NB4 (cell line): Measurements from ENCODE around the gene SYCP3.

ENCODE experiments used
- POLR2A ChIP-seq: IDR thresholded peaks from 2 replicates; pipeline ENCODE4 v1.6.1; 2011; ENCODE audit warnings: mild to moderate bottlenecking; ENCODE audit not compliant: insufficient read length; ENCODE audit errors: extremely low read depth
- TF ChIP-seq, protein P1 (sequence below): IDR thresholded peaks from one replicate; pipeline ENCODE4 v1.5.1; 2012; ENCODE audit warnings: low read depth, low read length

DNA sequence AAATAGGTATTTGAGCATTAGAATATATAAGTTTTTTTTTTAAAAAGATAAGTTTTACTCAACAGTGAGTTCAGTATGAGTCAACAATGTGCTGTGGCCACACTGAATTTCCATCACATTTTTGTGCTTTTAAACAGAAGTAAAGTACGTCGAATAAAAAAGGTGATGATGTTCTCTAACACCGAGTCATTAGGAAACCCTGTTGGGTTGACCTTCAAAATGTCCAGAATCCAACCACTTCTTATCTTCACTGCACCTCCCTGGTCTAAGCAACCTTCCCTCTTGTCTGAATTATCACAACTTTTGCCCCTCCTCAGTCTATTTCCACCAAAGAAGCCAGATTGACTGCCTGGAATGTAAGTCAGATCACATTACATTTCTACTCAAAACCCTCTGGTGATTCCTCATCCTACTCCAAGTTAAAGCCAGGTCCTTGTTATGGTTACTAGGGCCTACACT lies 43.0 kb upstream of the SYCP3 start:
- TF ChIP-seq POLR2A, result no peak
- TF ChIP-seq, protein P1, sequence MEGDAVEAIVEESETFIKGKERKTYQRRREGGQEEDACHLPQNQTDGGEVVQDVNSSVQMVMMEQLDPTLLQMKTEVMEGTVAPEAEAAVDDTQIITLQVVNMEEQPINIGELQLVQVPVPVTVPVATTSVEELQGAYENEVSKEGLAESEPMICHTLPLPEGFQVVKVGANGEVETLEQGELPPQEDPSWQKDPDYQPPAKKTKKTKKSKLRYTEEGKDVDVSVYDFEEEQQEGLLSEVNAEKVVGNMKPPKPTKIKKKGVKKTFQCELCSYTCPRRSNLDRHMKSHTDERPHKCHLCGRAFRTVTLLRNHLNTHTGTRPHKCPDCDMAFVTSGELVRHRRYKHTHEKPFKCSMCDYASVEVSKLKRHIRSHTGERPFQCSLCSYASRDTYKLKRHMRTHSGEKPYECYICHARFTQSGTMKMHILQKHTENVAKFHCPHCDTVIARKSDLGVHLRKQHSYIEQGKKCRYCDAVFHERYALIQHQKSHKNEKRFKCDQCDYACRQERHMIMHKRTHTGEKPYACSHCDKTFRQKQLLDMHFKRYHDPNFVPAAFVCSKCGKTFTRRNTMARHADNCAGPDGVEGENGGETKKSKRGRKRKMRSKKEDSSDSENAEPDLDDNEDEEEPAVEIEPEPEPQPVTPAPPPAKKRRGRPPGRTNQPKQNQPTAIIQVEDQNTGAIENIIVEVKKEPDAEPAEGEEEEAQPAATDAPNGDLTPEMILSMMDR, result no peak
